GM19324 (cell line): ENCODE results near the gene MMP24.

Experiments
- ATAC-seq: cut with Tn5 transposase; IDR thresholded peaks from one replicate; pipeline ENCODE4 v1.9.1; 2021; ENCODE audit warnings: mild to moderate bottlenecking, moderate library complexity; ENCODE audit not compliant: unreplicated experiment, low FRiP score

MMP24 gene

DNA sequence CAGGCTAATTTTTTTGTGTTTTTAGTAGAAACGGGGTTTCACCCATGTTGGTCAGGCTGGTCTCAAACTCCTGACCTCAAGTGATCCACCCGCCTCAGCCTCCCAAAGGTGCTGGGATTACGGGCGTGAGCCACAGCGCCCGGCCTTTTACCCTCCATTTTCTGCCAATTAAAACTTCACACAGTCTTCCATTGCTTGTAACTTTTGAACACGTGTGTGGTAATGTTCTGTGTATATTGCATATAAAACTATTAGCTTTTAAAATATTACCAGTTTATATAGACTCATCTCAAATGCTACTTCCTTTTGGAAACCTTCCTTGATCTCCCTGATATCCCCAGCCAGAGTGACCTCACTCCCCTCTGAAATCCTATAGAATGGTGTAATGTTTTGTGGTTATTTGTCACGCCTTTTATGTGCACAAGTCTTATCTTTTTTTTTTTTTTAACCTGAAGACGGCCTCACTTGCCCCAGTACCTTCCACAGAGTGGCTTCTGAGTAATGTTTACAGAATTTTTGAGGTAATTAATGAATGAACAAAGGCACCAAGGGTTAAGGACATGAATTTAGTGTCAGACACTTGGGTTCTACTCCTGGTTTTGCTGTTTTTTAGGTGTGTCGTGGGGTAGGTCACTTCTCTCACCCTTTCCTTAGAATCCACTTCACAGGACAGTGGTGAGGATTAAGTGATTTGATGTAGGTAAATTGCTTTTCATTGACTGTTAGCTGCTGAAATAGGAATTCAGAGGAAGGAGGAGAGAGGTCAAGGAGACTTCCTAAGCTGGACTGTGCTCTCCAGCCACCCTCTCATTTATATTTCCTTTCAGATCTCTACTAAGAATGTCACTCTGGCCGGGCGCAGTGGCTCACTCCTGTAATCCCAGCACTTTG is 11.2 kb upstream of the MMP24 start:
- no peak for ATAC-seq

DNA sequence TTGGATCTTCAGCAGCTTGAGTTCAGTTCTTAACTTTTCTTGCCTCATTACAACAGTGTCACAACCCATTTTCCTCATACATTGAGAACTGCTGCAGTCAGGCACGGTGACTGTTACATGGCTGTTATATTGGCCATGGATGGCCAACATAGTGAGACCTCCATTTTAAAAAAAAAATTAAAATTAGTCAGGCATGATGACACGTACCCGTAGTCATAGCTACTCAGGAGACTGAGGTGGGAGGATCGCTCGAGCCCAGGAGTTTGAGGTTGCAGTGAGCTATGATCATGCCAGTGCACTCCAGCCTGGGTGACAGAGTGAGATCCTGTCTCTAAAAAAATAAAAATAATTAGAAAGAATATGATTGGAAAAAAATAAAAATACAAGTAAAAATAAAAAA is 9.9 kb upstream of the MMP24 start:
- no peak for ATAC-seq

DNA sequence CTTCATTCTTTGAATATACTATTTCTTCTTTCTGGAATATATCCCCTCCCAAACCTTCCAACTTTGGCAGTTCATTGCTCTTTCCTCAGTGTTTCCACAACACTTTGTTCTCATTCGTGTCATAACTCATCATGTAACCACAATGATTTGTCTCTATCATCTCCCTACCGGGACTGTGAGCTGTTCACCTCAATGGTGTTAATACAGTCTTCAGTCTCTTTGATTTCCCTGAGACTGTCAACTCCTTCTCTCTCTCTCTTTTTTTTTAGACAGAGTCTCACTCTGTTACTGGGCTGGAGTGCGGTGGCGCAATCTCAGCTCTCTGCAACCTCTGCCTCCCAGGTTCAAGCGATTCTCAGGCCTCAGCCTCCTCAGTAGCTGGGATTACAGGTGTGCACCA is 2.5 kb upstream of the MMP24 start:
- no peak for ATAC-seq

DNA sequence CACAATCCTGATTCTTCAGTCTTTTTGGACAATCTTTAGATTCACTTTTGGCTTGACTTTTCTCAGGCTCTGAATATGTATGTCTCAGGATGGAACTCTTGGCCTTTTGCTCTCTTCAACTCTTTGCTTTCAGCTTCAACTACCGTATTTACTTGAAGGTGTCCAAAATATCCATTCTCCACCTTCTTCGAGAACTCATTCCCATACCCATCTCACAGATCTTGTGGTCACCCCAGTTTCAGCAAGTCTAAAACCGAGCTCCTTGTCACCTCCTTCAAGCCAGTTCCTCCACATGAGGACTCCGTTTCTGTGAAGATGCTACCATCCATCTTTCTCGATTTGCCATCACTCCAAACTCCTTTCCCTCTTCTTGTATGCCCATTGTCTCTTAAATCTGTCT is 2.0 kb upstream of the MMP24 start:
- no peak for ATAC-seq

DNA sequence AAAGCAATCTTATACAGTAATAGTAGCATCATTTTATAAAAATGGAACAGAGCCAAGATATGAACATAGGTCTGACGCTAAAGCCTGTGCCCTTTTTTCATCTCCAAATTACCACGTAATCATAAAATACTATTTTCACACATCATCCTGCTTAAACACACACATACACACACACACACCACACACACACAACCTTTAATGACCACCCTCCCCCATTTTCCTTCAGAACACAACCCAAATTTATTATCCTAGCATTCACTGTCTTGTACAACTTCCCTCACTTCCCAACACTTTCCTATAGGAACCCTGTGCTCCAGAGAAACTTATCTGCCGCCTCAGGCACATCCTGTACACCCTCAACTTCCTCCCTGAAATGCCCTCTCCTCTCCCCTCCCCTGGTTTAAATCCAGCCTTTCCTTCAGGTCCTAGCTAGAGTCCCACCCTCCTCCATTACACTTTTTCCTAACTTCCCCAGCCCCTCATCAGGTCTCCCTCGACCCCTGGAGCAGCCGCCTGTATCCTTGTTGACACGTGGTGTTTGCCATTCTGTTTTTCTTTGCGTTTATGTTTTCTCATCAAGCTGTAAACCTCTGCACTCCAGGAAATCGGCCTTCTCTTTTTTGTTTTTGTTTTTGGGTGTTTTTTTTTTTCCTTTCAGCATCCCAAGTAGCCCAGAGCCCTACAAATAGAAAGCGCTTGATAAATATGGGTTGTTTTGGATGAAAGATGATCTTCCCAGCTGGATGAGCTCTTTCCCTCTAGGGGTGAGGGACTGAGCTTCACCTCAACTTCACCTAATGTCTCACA is 968 bp upstream of the MMP24 start:
- ATAC-seq, result no peak

DNA sequence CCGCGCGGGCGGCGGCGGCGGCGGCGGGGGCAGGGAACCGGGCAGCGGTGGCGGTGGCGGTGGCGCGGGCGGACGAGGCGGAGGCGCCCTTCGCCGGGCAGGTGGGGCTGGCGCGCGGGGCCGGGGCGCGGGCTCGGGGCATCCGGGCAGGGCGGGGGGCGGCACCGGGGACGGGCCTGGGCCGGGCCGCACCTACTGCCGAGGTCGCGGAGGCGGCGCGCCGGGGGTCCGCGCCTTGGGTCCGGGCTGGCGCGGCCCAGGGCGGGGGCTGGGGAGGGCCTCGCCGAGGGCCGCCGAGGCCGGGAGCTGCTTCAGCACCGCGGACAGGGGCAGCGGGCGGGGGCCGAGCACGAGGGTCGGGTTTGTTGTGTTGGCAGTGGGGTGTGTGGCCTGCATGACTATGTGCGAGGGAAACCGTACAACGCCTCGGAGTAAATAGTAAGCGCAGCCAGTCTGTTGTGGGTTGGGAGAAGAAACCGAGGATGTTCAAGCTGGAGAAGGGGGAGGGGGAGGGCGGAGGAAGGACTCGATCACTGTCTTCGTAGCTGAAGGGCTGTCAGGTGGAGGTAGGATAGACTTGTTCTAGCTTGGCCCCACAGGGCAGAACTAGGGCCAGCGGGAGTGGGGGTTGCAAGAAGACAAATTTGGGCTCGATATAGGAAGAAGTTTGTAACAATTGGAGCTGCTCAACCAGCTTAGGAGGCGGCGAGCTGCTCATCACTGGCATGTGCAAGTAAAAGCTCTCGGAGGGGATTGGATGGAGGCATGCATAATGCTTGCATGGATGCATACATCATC is 593 bp downstream of the MMP24 start:
- no peak for ATAC-seq

DNA sequence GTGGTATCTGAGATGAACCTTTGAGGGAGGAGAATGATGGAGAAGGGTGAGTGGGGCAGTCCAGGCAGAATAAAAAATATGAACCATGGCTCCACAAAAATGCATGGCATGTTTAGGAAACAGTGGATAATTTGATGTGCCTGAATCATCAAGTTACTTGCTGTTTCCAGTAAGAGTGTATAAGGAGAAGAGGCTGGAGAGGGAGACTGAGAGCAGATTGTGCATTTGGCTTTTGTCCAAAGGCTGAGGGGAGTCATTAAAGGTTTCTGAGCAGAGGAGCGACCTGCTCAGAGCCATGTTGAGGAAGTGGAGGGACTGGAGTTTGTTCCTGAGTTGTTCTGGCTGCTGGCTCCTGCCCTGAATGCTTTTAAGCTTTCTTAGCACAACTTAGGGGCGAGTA is 6.1 kb downstream of the MMP24 start:
- no peak for ATAC-seq

DNA sequence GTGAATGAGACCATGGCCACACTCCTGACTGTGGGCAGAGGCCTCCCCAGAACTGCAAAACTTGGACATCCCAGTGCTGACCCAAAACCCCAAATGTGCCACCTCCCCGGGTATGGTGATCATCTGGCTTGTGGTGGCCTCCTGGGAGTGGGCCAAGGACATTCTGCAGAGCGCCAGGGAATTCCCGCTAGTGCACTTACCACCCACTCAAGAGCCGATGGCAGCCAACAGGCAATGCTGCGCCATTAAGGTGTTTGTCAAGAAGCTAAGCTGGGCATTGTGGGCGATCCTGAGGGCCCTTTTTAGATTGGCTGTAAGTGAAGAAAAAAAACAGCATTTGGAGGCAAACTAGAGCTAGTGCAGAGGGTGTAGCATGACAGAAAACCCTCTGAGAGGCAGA is 9.4 kb downstream of the MMP24 start:
- ATAC-seq, result no peak

DNA sequence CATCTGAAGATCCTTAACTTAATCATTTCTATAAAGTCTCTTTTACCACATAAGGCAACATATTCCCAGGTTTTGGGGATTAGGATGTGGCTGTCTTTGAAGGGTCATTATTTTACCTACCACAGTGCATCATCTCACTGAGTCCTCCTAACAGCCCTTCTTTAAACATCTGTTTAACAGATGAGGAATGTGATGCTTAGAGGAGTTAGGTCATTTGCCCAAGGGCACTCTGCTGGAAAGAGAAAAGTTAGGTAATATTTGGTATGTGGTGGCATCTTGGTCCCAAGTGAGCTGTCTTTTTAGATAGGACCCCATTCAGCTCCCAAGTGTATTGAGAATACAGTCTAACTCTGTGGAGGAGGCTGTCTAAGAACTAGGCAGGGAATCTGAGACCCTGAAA is 11.0 kb downstream of the MMP24 start:
- ATAC-seq, result no peak

DNA sequence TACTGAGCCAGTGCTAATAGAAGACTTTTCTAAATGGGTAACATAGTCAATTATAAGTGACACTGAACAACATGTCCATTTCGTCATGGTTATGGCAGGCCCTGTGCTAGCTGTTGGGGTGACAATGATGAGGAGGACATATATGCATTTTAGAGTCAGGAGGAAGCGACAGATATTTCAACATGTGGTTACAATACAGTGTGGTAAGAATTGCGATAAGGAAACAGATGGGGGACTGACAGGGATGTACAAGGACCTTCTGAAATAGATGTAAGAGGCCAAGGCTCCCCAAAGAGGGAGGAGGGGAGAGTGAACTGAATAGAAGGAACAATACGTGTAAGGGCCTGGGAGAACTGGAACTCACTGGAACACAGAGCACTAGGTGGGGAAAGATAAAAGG is 11.7 kb downstream of the MMP24 start:
- ATAC-seq, result no peak

DNA sequence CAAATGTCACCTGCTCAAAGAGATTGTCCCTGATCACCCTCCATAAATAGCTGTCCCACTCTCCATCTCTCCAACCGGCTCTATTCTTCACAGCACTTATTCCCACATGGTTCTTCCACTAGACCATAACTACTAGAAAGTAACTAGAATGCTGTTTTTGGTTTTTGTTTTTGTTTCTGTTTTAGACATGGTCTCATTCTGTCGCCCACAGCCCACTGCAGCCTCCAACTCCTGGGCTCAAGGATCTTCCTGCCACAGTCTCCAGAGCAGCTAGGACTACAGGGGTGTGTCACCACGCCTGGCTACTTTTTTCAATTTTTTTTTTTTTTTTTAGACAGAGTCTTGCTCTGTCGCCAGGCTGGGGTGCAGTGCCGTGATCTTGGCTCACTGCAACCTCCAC is 12.2 kb downstream of the MMP24 start:
- ATAC-seq, result no peak

DNA sequence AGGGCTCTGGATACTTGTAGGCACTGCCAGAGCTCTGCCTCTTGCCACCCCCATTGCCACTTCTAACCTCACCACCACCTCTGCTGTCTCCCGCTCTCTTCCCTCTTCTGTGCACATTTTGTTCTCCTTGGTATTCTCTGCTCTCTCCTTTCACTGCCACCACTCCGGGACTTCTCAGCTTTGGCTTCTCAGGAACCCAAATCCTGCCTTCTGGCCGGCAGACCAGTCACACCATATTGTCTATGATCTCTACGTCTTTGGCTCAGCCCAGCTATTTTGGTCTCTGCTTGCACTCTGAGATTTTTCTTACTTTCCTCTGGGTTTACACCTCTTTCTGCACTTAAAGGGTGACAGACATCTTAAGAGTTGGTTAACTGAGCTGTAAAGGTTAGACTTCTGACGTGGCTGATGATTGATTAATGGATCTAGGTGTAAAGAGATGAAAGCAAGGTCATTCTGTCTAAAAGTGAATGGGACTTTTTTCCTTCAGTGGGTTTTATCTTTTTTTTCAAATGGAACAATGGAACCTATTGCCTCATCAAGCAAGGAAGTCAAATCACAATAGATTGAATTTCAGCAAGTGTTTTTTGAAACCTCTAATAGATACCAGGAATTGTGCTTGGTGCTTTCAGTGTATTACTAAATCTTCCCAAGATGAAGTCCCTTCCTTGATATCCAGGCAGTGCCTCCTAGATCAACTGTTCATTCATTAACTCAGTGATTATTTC is 13.8 kb downstream of the MMP24 start:
- no peak for ATAC-seq

DNA sequence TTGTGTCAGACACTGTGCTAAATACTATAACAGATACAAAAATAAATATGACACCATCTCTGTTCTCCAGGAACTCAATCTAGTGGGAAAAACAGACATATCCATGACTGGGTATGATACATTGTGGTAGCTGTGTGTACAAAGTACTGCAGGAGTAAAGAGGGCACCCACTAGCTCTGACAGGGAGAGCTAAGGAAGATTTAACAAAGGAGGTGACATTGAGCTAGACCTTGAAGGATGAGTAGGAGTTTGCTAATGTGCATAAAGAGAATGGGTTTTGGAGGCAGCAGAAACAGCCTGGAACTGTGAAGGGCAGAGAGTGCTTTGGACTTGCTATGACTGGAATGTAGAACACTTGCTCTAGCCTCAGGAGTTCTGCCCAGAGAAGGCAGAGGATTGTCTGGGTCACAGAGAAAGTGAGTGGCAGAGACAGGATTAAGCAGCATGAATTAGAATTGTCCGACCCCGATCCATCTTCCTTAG is 14.4 kb downstream of the MMP24 start:
- ATAC-seq, result no peak

DNA sequence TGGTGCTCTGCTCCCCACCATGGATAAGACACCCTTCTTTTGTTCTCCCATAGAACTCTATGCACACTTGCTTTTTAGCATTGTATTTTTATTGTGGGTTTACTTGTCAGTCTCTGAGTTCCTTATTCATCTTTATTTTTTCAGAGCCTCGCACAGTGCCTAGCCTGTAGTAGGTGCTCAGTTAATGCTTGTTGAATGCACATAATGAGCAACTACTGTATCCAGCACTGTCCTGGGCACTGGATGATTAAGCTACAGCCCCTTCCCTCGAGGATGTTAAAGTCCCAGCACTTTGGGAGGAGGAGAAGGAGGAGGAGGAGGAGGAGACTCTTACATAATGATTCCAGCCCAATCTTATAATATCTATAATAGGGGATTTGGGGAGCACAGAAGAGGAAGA is 16.8 kb downstream of the MMP24 start:
- ATAC-seq, result no peak

DNA sequence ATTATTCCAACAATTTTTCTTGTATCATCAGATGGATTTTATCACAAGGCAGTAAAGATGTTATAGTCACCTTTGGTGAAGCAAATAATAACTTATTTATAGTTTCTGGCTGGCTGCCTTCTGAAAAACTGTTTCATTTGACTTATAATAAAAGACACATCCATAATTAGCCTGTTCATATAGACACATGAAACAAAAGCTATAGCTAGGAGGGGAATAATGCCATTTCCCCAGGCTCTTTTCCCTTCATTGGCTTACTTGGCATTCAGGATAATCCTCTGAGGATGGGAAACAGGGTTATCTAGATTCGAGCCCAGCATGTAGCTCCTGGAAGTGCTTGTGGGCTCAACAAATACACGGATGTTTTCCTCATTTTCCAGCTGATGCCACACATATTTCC is 17.5 kb downstream of the MMP24 start:
- ATAC-seq, result no peak

DNA sequence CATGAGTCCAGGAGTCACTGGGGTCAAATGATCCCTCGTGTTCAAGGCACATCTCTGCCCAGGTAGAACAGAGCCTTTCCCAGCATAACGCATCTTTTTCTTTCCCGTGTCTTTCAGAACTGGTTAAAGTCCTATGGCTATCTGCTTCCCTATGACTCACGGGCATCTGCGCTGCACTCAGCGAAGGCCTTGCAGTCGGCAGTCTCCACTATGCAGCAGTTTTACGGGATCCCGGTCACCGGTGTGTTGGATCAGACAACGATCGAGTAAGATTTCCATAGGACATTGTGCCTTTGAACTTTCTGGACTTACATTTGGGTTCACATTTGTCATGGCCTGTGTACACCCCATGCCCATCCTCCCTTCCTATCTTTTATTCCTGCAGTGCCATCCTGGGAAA is 20.2 kb downstream of the MMP24 start:
- ATAC-seq, result no peak

DNA sequence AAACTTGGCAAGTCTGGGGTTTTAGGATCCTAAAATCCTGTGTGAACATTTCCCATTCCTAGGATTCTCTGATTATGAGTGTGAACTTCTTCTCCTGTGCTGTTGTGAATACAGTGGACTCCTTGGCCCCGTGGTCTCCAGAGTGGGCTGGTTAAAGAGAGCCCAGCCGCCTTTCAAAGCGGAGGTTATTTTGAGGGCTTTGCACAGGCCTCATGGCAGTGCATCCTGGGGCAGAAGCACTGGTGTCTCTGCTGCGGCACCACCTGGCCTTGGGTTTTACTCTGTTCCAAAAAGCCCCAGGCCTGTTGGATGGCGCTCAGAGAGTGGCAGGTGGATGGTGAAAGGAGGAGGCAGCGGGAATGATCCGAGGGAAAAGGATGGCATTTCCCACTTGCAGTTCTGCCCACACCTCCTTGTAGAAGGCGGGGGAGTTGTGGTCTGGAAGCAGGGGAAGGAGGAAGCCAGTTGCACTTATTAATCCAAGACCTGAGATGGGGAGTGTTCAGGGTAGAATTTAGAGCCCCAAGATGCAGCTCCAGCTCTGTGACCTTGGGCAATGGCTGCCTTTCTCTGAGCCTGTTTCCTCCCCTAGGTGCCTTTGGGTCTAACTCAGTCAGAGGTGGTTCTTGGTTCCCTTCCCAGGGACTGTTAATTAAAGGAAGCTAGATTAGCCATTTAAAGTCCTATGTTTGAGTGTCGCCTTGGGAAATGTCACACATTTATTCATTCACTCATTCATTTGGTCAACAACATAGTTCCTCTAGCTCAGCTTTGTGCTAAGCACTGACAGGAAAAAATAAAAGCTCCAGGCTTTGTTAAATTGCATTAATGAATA is 22.4 kb downstream of the MMP24 start:
- no peak for ATAC-seq

DNA sequence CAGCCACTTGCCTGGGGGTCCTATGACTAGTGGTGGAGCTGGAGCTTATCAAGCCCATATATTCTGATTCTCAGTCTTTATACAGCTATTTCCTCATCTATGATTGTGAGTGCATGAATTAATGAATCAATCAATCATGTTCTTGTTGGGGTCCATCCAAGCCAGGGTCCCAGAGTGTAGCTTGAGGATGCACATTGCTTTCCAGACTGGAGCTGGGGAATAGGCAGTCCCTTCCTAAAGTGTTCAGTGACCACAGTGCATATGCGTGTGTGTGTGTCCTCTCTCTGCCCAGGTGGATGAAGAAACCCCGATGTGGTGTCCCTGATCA is 25.1 kb downstream of the MMP24 start:
- ATAC-seq, result no peak

DNA sequence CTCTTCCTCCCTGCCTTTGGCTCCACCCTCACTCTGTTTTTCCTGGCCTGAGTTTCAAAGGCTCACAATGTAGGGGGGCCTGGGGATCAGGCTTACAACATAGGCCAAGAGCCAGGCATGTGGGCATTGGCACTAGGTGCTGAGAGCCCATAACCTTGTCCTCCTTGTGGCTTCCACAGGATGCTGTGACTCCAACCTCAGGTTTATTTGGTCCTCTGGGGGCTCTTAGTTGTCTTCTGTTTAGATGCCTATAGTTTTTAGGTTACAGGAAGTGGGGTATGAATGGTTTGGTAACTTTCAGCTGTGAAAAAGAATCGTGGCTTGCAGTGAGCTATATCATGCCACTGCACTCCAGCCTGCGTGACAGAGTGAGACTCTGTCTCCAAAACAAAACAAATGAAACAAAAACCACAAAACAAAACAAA is 25.6 kb downstream of the MMP24 start:
- ATAC-seq, result peak; percentile 61
